Activated effector memory CD4-positive, alpha-beta T cell treated with Interleukin-2 at 50 U/mL for 16 hours (primary cell): ENCODE data around the gene GJB3.
"Not testable (repeated sequence)": the region's sequence is repeated elsewhere in the genome, so short reads cannot be mapped to it uniquely, and the experiment has no call there.

ENCODE experiments used
- DNase-seq: peaks from one replicate; pipeline ENCODE4 v3.0.0-alpha.2; 2020

The GJB3 gene

DNA sequence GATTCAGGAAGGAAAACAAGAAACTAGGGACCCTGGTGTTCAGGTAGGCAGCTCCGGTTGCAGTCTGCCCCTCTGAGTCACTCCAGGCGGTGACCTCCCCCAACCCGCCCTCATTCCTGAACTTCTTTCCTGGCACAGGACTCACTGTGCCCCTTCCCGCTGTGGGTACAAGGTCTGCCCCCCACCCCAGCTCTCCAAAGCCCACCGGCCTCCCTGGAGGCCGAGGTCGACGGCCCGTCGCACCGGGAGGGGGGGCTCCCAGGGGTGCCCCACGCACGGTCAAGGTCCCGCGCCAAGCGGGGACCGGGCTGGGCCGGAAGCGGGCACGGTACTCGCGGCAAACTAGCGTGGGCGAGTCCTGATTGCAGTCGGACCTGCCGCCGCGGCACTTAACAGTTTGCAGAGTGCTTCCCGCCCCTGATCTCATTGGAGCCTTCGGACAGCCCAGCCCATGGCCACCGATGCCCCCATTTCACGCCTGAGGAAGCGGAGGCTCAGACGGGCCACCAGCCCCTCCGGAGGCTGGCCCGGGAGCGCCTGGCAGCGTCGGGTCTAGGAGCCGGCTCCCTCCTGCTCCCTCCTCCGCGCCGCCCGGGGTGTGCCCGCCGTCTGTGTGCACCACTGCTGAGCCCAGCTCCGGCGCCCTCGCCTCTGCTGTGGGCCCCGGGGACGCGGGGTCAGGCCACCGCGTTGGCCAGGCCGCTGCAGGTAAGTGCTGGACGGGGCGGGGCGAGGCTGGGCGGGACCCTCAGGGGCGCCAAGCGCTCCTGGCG lies at the start of gene GJB3:
TSS of gene GJB3 (plus strand) at position 144 of the 773 bp plus-strand sequence. CDS start 3,549 bp downstream, outside the sequence.
- DNase-seq = no peak

DNA sequence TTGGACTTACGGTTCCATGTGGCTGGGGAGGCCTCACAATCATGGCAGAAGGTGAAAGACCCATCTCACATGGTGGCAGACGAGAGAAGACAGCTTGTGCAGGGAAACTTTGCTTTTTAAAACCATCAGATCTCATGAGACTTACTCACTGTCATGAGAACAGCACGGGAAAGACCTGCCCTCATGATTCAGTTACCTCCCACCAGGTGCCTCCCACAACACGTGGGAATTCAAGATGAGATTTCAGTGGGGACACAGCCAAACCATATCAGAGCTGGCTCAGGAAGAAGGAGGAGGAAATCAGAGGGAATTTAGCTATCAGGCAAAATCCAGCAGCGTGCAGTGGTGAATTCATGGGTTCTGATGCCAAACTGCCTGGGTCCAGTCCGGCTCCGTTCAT lies 48.2 kb upstream of the GJB3 start:
- not testable (repeated sequence) for DNase-seq

- no peak for DNase-seq
Measured at GRCh38 chr1:34736692-34737091, 44.3 kb upstream of the GJB3 start.

- DNase-seq = not testable (repeated sequence)
Measured at GRCh38 chr1:34737236-34737635, 43.8 kb upstream of the GJB3 start.

DNA sequence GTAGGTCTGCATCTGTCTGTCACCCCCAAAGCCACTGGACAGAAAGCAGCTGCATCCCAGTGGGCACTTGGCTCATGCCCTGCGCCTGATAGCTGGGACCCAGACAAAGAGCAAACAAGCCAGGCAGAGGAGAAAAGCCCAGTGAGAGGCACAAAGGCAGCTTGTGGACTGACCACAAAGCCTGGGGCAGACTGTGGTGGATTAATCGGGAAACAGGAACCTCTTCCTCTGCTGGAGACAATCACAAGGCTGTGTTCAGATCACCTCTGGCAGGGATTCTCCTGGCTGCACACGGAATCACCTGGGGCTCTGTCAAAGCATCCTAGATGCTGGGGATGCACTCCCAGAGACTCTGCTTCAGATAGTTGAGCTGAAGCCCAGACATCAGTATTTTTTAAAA lies 41.4 kb upstream of the GJB3 start:
- no peak for DNase-seq

DNA sequence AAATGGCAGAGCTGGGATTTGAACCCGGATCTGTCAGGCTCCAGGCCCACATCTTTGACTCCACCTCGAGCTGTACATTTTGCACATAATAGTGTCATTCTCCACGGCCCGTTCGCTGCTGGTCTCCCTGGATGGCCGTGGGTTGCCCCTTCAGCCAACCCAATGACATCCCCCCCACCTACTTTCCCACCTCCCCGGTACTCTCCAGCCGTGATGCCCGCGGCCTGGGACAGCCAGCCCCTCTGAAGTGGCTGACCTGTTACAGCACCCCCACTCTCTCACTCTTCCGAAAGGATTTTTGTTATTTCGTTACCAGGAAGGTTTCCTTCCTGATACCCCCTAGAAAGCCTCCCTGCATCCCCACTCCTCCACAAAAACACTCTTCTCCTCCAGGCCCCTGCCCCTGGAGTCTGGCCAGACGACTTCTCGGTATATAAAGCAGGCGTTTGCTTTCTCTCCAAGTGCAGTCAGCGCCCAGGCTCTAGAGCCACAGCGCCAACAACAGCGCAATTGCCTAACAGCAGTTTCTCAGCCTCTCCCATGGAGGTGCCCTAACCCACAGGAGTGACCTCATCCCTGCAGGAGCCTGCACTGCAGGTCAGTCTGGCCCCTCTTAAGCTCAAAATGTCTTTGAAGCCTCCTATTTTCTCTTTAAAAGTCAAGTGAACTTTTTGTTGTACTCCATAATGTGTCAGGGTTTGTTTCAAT lies 40.7 kb upstream of the GJB3 start:
- DNase-seq = no peak

DNA sequence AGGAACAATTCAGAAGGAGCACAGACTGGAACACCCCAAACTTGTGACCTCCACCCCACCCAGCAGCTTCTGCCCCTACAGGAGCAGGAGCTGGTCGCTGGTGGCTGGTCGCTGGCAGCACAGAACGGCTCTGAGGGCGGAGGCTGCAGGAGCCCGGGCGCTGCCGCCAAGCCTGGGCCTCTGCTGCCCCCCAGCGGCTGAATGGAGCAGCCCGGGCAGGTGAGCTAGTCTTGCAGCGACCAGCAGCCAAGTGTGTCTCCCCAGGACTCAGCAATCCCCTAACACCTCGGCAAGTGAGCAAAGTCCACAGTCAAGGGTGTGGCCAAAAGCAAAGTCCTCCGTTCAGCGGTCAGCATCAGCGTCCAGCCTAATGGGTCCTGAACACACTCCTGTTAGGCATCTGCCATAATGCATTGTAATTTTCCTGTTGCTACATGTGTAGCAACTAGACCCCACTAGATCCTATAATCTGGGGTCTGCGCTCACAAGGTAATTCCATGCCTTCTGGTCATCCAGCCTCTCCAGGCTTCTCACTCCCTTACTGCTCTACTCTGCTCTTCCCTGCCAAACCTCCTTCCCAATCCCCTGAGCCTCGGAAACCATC lies 38.2 kb upstream of the GJB3 start:
- DNase-seq = peak; percentile 56

GRCh38 chr1:34743775-34744174 lies 37.2 kb upstream of the GJB3 start:
- no peak for DNase-seq

GRCh38 chr1:34744851-34745250 lies 36.2 kb upstream of the GJB3 start:
- no peak for DNase-seq

GRCh38 chr1:34745666-34746065 lies 35.3 kb upstream of the GJB3 start:
- no peak for DNase-seq

GRCh38 chr1:34746101-34746500 lies 34.9 kb upstream of the GJB3 start:
- DNase-seq = no peak

DNA sequence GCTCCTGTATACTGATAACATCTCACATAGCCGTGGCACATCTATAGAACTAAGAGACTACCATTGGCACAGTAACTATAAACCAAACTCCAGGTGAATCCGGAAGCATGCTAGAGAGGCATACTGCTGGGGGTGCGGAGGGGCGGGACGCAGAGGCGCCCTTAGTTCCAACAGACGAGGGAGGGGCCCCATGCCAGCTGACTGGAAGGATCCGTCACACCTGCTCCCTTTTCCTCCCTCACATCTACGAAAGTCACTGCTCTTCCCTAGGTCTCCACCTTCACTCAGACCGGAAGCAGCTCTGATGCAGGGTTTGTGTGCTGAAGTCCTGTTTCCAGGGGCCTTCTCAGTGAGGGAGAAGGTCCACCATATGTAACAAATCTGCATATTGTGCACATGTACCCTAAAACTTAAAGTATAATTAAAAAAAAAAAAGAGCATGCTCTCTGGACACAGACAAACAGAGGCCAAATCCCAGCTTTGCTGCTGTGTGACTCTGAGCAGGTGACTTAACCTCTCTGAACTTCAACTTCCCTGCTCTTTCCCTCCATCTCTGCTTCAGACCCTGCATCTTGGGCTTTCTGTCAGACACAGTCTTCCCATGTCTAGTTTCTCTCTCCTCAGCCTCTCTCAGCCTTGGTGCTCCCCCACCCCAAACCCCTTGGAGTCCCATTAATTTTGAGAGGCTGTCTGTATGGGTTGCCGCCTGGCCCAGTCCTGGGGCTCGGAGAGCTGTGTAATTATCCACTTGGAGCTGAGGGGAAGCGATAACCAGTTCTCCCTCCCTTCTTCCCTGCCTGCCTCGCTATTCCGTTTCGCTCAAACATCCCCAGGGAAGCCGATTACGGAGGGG lies 34.0 kb upstream of the GJB3 start:
- DNase-seq = no peak

DNA sequence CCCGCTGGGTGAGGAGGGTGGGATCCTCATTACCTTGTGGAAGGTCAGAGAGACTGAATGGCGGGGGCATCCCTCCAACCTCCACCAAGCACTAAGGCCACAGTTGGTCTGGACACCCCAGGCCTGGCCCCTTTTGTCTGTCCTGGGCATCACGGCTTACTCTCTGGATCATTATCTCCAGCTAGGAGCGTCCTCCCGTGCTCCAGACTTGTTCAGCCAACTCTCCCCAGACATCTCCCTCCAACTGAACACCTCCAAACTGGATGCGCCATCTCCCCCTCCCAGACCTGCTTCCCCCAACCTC lies 33.4 kb upstream of the GJB3 start:
- DNase-seq = no peak

DNA sequence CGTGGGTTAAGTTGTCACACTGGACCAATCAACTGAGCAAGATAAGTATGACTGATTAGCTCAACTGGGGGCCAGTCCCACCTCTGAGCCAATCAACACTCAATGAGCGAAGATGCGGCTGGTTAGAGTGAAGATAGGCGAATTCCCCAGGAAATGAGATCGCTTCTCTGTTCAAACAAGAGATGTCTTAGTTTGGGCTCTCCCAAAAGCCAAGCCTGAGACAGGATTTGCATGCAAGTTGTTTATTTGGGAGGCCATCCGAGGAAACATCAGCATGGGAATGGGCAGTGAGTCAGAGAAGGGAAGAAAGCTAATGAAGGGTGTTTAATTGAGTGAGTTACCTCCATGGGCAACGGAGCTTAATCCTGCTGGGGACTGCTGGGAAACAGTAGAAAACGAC lies 31.0 kb upstream of the GJB3 start:
- no peak for DNase-seq

DNA sequence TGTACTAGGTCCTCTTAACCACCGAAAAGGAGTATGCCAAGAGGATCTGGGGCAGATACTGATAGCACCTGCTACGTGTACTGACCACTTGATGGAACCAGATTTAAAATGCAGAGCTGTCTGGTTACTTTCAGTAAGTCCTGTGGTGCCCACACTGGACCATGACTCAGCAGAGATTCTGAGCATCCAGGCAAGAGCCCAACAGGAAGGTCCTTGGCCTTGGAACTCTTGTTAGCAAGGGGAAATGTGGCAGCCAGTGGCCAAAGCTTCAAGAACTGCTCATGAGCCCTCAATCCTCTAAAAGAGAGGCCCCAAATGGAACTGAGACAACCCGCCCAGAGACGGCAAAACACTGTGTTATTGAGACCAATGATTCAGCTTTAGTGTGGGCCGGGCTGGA lies 30.4 kb upstream of the GJB3 start:
- no peak for DNase-seq

- no peak for DNase-seq
Measured at GRCh38 chr1:34753163-34753562, 27.9 kb upstream of the GJB3 start.

GRCh38 chr1:34754964-34755637 lies 25.9 kb upstream of the GJB3 start, which contains the start of gene GJB5:
Gene GJB5 (plus strand): TSS chr1:34755047. CDS start chr1:34757331, 2,284 bp downstream.
- no peak for DNase-seq

- no peak for DNase-seq
Measured at GRCh38 chr1:34755961-34756360, 25.1 kb upstream of the GJB3 start.

- DNase-seq = no peak
Measured at GRCh38 chr1:34757386-34757785, 23.6 kb upstream of the GJB3 start.

GRCh38 chr1:34758751-34759150 lies 22.3 kb upstream of the GJB3 start:
- DNase-seq = no peak

- no peak for DNase-seq
Measured at GRCh38 chr1:34759503-34760357, 21.3 kb upstream of the GJB3 start, which contains the start of gene GJB4. Gene GJB4 (plus strand): TSS chr1:34759740. CDS start chr1:34761255, 1,515 bp downstream.
